ENCODE data around the gene STX4.

Gene STX4

GRCh38 chr16:31022544-31023251 lies 10.7 kb upstream of the STX4 start:
- DNase-seq: no peak

DNA sequence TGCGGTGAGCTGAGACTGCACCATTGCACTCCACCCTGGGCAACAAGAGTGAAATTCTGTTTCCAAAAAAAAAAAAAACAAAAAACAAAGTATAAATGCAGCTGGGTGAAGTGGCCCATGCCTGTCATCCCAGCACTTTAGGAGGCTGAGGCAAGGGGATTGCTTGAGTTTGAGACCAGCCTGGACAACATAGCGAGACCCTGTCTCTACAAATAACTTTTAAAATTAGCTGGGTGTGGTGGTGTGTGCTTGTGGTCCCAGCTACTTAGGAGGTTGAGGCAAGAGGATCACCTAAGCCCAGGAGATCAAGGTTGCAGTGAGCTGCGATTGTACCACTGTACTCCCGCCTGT lies 10.1 kb upstream of the STX4 start:
- no peak for DNase-seq

GRCh38 chr16:31023627-31024226 lies 9.6 kb upstream of the STX4 start:
- DNase-seq: no peak

DNA sequence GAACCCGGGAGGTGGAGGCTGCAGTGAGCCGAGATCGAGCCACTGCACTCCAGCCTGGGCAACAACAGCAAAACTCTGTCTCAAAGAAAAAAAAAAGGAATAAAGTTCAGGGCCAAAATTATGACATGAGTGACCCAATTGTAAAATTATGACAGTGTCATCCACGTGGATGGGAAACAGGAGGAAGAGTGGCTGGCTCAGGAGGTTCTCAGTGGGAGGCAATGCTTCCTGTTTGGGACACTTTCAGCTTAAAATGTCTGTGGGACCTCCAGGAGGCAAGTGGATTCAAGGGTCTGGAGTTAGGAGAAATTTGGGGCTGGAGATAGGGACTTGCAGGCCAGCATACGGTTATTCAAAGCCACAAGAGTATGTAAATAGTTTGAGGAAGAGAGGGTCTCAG lies 8.0 kb upstream of the STX4 start:
- DNase-seq: no peak

GRCh38 chr16:31029272-31029671 lies 4.1 kb upstream of the STX4 start:
- no peak for DNase-seq

DNA sequence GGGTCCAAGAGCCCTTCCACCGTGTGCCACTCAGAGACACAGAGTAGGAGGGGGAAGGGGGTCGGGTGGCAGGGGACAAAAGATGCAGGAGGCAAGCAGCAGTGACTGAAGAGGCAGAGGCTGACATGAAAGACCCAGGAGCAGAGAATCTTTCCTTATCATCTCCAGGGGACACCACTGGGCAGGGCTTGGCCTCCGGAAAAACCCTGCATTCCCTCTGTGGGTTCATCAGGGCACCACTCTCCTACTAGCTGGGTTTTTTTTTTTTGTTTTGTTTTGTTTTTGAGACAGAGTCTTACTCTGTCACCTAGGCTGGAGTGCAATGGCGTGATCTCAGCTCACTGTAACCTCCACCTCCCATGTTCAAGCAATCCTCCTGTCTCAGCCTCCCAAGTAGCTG lies 2.1 kb upstream of the STX4 start:
- DNase-seq: no peak

GRCh38 chr16:31033709-31034492 lies 543 bp downstream of the STX4 start:
- DNase-seq: peak; percentile 41 to 56

- DNase-seq: peak; percentile 19 to 28
These were observed 3.3 kb downstream of the STX4 start for GRCh38 chr16:31036691-31037090.

DNA sequence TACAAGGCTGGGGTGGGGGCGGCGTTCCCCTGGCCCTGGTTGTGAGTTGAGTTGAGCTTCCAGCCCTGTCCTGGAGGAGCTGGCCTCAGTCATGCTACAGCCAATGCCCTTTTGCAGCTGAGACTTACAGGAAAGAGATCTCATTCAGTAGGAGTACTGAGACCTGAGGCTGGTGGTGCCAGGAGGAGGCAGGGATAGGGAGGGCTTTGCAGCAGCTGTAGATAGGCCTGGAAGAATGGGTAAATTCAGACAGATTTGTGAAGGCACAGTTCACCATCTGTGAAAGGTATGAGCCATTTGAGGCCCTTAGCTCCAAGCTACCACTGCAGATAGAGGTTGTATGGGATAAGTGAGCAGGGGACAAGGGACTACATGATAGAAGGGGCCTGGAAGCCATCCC lies 5.6 kb downstream of the STX4 start:
- no peak for DNase-seq

DNA sequence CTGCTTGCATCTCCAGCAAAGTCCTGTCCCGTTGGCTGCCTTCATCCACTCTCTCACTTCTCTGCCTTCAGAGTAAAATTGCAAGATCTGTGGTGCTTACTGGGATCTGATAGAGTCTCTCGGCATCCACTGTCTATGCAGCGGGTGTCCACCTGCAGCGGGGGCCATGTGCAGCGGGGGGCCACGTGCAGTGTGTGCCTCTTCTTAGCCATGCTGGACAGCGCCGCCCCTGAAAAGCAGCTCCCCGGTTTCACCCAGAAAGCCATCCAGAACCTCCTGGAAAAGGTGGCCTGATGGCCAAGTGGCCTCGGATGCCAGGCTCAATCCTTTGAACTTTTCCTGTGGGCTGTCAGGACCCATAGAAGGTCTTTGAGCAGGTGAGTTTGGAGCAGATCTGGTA lies 9.5 kb downstream of the STX4 start:
- no peak for DNase-seq

GRCh38 chr16:31043352-31043751 lies 10.0 kb downstream of the STX4 start:
- DNase-seq: no peak

DNA sequence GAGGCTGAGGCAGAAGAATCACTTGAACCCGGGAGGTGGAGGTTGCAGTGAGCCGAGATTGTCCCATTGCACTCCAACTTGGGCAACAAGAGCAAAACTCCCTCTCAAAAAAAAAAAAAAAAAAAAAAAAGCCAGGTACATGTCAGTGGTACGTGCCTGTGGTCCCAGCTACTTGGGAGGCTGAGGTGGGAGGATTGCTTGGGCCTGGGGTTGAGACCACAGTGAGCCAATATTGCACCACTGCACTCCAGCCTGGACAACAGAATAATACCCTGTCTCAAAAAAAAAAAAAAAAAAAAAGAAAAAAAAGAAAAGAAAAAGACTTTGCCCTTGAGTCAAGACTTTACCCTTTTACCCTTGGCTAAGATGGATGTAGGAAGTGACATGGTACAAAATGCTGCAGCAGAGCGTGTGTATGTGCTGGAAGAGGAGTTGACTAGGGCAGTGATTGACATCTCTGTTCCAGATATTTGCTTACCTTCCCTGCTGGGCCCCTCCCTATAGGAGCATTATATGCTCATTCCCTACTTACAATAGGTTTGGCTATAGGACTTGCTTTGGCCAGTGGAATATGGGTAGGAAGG lies 10.6 kb downstream of the STX4 start:
- DNase-seq: no peak

GRCh38 chr16:31050280-31051030 lies 17.1 kb downstream of the STX4 start:
- DNase-seq: no peak

- no peak for DNase-seq
These were observed 18.8 kb downstream of the STX4 start for GRCh38 chr16:31052114-31052513.

- no peak for DNase-seq
These were observed 22.3 kb downstream of the STX4 start for GRCh38 chr16:31055613-31056012.

GRCh38 chr16:31061126-31061812 lies 27.9 kb downstream of the STX4 start:
- no peak for DNase-seq

DNA sequence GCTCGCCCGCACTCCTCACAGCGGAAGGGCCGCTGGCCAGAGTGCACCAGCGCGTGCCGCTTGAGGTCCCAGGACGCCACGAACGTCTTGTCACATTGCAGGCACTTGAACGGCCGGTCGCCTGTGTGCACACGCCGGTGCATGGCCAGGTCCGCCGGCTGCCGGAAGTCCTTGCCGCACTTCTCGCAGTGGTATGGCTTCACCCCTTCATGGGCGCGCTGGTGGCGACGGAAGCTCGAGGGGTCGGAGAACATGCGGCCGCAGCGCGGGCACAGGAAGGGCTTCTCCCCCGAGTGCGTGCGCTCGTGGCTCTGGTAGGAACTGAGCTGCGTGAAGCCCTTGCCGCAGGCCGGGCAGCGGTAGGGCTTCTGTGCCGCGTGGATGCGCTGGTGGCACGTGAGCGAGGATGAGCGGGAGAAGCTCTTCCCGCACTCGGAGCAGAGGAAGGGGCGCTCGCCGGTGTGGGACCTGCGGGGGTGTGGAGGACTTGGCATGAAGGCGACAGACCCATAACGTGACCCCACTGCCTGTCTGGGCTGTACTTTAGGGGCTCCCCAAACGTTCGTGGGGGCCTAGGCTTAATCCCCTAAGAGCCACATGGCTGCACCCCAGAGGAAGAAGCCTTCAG lies 28.6 kb downstream of the STX4 start:
- no peak for DNase-seq

GRCh38 chr16:31063495-31063842 lies 30.1 kb downstream of the STX4 start:
- no peak for DNase-seq

- DNase-seq: peak in 1 of 2 experiments; percentile 3
These were observed 30.7 kb downstream of the STX4 start for GRCh38 chr16:31063843-31064611.

DNA sequence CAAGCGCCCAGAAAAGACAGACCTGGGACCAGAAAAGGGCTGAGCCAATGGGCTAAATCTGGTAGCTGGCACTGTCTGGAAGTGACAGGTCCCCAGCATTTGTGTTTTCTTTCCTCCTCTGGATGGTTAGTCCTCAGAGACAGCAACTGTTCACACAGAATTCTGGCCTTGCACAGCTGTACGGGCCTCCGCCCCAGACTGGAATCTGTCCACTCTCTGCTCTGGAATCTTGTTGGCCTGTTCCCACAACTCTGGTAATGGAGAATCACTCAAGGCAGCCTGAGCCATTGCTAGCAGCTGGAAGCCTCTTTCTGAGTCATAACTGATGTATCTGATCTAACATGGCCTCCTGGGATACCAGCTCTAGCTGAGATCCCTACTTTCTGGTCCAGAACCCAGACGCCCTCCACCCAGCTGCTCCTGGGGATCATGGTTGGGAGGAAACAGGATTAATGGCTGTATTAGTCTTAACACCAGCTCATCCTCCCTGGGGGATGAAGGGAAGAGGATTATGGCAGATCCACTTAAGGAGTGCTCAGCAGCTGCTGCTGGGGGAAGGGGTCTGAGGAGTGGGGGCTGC lies 31.6 kb downstream of the STX4 start:
- DNase-seq: no peak

GRCh38 chr16:31067342-31067741 lies 34.0 kb downstream of the STX4 start:
- DNase-seq: no peak
